ENCODE measurements around the gene PGLYRP2.

PGLYRP2 gene

DNA sequence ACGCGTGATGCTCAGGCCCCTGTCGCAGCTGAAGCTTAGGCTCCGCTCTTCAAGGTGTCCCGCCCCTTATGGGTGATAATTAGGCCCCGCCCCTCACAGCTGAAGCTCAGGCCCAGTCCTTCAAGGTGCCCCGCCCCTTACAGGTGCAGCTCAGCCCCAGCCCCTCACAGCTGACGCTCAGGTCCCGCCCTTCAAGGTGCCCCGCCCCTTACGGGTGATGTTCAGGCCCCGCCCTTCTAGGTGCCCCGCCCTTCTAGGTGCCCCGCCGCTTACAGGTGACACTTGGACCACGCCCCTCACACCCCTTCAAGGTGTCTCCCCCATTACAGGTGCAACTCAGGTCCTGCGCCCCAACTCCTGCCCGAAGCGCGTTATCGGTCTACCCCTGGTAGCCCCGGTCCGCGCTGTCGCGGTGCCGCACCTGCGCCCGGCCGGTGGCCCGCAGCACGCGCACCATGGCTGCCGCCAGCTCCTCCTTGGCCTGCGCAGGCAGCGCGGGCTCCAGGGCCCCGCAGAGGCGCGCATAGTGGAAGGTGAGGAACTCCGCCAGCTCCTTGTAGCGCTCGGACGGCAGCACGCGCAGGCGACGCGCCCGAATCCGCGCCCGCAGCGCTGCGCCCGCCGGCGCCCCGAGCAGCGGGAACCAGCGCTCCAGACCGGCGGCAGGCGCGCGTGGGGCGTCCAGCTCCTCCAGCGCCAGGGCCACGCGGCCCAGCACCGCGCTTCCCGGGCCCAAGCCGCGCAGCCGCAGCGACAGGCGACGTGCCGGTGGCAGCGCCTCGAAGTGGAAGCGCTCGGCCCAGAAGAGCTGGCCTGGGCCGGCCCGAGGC is 22.2 kb downstream of the PGLYRP2 start:
- FAIRE-seq (peak; percentile 8), DNase-seq (ENCODE audit: insufficient read length, low spot score) (no peak)

- FAIRE-seq, result no peak
Observed at GRCh38 chr19:15456441-15456840, 22.9 kb downstream of the PGLYRP2 start.

GRCh38 chr19:15455996-15456395 is 23.3 kb downstream of the PGLYRP2 start:
- FAIRE-seq (no peak), DNase-seq (ENCODE audit: insufficient read length, low spot score) (no peak)

More at GRCh38 chr19:15456441-15456840, 22.9 kb downstream of the PGLYRP2 start:
- DNase-seq (ENCODE audit: insufficient read length, low spot score), result no peak

DNA sequence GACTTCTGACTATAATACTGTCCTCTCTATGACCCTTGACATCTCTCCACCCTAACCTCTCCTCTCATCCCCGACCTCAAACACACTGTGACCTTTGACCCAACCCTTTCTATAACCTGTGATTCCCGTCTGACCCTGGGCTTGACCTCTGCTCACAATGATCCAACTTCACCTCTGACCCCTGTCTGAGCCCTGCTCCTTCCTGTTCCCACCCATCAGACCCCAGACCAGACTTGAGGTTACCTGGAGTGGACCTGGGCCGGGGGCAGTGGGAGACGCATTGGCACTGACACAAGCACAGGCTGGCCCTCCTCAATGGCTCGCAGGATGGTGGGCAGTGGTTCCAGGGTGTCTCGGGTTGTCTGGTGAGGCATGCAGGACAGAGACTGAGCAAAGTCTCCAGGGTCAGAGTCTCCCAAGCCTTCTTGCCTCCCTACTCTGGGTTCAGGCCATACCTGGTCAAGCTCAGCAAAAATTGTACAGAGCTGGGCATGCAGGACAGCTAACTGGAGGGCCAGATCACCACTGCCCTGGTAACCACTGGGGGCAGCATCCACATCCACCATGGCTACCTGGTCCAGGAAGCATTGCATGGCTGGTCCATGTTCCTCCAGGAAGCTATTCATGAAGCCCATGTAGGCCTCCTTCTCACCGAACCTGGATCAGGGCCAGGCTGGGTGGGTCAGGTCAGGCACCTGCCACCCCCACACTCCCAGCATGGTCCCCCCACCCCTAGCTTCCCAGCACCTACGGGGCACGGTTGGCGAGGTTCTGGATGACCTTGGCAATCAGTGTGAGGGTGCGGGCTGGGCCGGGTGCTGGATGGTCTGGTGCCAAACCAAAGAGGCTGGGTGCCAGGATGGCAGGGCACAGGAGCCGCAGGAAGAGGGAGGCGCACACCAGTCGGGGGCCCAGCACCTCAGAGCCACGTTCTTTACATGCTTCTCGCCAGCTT is 25.1 kb downstream of the PGLYRP2 start:
- FAIRE-seq (no peak), DNase-seq (ENCODE audit: insufficient read length, low spot score) (no peak)

DNA sequence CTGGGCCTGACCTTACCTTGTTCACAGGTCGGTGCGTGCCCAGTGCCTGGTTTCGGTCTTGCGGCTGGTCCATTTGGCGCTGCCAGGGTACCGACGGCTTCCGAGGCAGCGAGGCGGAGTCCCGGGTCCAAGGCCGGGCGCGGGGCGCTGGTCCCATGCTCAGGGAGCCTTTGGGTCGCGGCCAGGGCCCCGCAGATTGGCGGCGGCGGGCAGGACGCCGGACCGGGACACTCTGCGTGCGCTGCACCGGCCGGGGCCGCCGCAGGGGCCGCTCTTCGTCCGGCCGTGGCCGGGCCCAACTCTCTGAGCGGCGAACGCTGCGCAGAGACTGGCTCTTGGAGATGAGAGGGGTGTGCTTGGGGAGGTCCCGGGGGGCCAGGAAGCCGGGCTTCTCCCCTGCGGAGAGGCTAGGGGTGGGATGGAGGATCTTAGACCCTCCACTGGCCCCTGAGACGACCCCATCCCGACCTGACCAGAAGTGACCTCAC is 26.2 kb downstream of the PGLYRP2 start:
- DNase-seq (ENCODE audit: insufficient read length, low spot score) (no peak), FAIRE-seq (no peak)

- DNase-seq (ENCODE audit: insufficient read length, low spot score) (no peak), FAIRE-seq (no peak)
Observed at GRCh38 chr19:15452111-15453047, 26.9 kb downstream of the PGLYRP2 start.

DNA sequence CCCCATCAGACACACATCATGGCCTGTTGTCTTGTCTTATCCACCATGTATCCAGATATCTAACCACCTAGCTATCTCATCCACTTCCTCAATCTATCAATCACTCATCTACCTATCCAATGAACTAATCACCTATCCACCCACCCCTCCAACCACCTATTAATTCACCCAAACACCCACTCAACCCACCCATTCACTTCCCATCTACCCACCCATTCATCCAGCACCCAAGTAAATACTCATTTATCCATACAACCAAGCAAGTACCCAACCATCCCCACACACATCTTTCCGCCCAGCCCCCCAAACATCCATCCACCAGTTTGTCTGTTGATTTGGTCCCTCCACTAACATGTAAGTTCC is 28.8 kb downstream of the PGLYRP2 start:
- DNase-seq (ENCODE audit: insufficient read length, low spot score) (no peak), FAIRE-seq (no peak)

GRCh38 chr19:15449620-15450527 is 29.4 kb downstream of the PGLYRP2 start, which contains the start of gene WIZ:
Gene WIZ (minus strand): TSS chr19:15449956. CDS start chr19:15448307, 1,649 bp downstream.
- DNase-seq (ENCODE audit: insufficient read length, low spot score) (peak; percentile 99), FAIRE-seq (peak; percentile 8)

DNA sequence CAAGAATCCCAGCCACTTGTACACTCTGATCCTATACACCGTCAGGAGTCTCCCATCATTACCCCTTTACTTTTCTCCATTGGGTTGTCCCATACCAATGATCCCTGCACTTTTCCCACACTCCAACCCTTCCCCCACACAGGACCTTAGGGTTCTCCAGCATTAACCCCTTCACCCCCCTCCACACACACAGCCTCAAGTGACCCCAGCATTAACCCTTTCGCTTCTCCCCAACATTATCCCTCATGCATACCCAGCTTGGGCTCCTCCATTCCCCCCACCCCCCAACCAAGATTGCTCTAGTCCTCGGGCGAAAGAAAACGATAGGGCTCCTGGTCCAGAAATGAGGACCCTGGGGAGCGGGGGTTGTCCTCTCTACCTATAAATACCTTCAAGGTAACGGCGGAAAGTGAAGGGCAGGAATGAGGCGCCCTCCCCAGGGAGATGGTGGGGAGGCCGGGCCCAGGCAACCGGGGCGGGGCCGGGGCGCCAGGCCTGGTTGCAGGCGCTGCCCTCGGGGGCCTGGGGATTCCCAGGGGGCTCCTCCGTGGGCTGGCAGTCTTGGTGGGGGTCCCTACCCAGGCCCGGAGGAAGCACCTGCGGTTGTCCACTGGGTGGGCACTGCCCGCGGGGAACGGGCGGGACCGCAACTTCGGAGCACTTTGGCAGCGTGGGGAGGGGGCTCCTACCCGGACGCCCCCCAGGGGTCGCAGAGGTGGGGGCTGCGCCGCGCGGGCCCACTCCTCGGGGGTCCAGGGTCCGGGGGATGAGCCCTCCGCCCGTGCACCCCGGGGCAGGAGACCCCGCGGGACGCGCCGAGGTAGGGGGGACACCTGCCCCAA is 30.3 kb downstream of the PGLYRP2 start:
- DNase-seq (ENCODE audit: insufficient read length, low spot score), result no peak
- no peak for FAIRE-seq

DNA sequence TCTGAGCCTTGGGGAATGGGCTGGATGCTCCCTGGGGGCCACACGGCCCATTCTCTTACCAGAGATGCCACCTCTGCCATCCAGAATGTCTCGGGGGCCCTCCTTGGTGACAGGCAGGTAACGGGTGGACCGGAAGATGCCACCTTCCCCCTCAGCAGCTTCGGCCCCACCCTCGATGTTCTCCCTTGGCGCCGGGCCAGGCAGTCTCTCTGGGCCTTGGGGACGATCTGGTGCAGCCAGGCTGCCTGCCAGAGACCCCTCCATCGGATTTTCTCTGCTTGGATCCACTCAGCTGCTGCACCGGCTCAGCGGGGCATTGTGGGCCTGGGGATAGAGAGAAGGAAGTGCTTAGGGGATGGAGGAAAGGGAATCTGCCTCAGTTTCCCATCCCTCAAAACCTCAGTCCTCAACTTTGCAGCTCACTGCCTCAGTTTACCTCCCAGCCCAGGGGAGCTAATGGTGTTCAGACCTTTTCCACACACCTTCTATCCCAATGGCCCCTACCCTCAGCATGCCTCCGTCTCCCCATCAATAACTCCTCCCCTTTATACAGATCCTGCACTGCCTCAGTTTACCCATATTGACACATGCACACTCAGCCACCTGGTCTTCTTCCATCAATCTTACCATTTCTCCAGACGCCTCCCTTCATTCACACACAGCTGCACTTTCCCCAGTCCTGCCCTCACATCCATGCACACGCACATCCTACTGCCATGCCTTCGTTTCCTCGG is 31.1 kb downstream of the PGLYRP2 start:
- no peak for DNase-seq (ENCODE audit: insufficient read length, low spot score)
- no peak for FAIRE-seq

DNA sequence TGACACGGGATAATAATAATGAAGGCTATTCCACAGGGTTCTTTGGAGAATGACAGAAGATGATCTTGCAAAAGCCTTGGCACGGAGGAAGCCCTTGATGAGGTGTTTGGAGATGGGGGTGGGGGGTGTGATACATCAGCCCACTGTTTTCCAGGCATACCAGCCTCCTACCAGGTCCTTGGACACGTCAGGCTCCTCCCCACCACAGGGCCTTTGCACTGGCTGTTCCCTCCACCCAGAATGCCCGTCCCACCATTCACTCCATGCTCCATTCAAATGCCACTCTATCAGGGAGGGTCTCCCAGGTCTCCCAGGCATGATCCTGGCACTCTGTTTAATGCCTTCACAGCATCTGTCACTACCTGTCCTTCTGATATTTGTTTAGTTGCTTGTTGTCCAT is 32.2 kb downstream of the PGLYRP2 start:
- no peak for FAIRE-seq

GRCh38 chr19:15445807-15446376 is 33.4 kb downstream of the PGLYRP2 start:
- no peak for DNase-seq (ENCODE audit: insufficient read length, low spot score)
- no peak for FAIRE-seq

More for the DNA sequence above, 32.2 kb downstream of the PGLYRP2 start:
- DNase-seq (ENCODE audit: insufficient read length, low spot score), result no peak

DNA sequence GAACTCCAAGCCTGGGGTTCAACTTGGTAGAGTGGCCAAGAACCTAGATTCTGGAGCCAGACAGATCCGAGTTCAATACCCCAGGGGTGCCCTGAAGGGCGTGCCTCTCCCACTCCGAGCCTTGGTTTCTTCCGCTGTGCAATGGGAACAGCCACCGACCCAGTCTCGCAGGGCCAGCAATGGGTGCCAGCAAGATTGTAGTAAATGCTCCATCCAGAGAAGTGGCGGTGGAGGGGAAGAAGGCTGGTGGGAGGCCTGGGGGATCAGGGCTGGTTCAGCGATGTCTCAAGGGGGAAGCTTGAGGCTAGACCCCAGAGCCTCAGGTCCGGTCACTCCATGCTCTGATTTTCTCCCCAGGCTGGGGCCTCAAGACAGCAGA is 34.1 kb downstream of the PGLYRP2 start:
- no peak for FAIRE-seq

GRCh38 chr19:15444505-15445226 is 34.6 kb downstream of the PGLYRP2 start:
- DNase-seq (ENCODE audit: insufficient read length, low spot score), result no peak
- FAIRE-seq, result no peak

More for the DNA sequence above, 34.1 kb downstream of the PGLYRP2 start:
- no peak for DNase-seq (ENCODE audit: insufficient read length, low spot score)

- no peak for FAIRE-seq
- DNase-seq (ENCODE audit: insufficient read length, low spot score), result no peak
Observed at GRCh38 chr19:15443838-15444237, 35.5 kb downstream of the PGLYRP2 start.

DNA sequence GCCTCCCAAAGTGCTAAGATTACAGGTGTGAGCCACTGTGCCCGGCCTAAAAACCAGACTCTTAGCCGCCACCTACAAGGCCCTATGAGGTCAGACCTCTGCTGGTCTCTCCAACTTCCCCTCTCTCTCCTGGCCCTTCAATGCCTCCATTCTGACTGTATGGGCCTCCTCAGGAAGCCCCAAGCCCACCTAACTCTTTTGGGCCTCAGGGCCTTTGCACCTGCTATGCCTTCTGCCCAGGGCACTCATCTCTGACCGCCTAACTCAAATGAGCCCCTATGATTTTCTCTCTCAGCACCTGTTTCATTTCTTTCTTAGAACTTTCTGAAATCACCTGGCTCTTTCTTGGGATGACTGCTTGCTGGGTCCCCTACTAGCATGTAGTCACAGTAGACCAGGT is 36.0 kb downstream of the PGLYRP2 start:
- DNase-seq (ENCODE audit: insufficient read length, low spot score), result no peak
- no peak for FAIRE-seq
